Raji (cell line): Measurements from ENCODE around the gene NBAS.

Source experiments
- POLR2A ChIP-seq: IDR thresholded peaks from 2 replicates; pipeline ENCODE4 v1.6.1; 2011; ENCODE audit warnings: low read depth, low read length, control low read depth; ENCODE audit not compliant: insufficient read depth

The NBAS gene

GRCh38 chr2:15436195-15436594 lies 124.9 kb downstream of the NBAS start:
- TF ChIP-seq POLR2A = no peak

GRCh38 chr2:15435474-15435873 lies 125.7 kb downstream of the NBAS start:
- no peak for TF ChIP-seq POLR2A

GRCh38 chr2:15432642-15433256 lies 128.4 kb downstream of the NBAS start:
- no peak for TF ChIP-seq POLR2A

- no peak for TF ChIP-seq POLR2A
Measured at GRCh38 chr2:15429032-15429431, 132.1 kb downstream of the NBAS start.

GRCh38 chr2:15427987-15428386 lies 133.1 kb downstream of the NBAS start:
- TF ChIP-seq POLR2A = no peak

GRCh38 chr2:15426606-15427005 lies 134.5 kb downstream of the NBAS start:
- no peak for TF ChIP-seq POLR2A

GRCh38 chr2:15425712-15426111 lies 135.4 kb downstream of the NBAS start:
- no peak for TF ChIP-seq POLR2A

- TF ChIP-seq POLR2A = no peak
Measured at GRCh38 chr2:15421753-15422152, 139.4 kb downstream of the NBAS start.

GRCh38 chr2:15415748-15416147 lies 145.4 kb downstream of the NBAS start:
- no peak for TF ChIP-seq POLR2A

- no peak for TF ChIP-seq POLR2A
Measured at GRCh38 chr2:15412779-15413178, 148.4 kb downstream of the NBAS start.

- no peak for TF ChIP-seq POLR2A
Measured at GRCh38 chr2:15412309-15412708, 148.8 kb downstream of the NBAS start.

GRCh38 chr2:15410884-15411283 lies 150.2 kb downstream of the NBAS start:
- no peak for TF ChIP-seq POLR2A

GRCh38 chr2:15408759-15409158 lies 152.4 kb downstream of the NBAS start:
- TF ChIP-seq POLR2A = no peak

GRCh38 chr2:15407666-15408065 lies 153.5 kb downstream of the NBAS start:
- no peak for TF ChIP-seq POLR2A

GRCh38 chr2:15400240-15400826 lies 160.8 kb downstream of the NBAS start:
- no peak for TF ChIP-seq POLR2A

- no peak for TF ChIP-seq POLR2A
Measured at GRCh38 chr2:15399241-15399640, 161.9 kb downstream of the NBAS start.

- no peak for TF ChIP-seq POLR2A
Measured at GRCh38 chr2:15391751-15392150, 169.4 kb downstream of the NBAS start.
